ENCODE measurements around the gene ABTB2.

The ABTB2 gene

GRCh38 chr11:34259087-34259486 is 98.7 kb downstream of the ABTB2 start:
- TF ChIP-seq CTCF (IDR thresholded peaks at IDR 0.05) = no peak

DNA sequence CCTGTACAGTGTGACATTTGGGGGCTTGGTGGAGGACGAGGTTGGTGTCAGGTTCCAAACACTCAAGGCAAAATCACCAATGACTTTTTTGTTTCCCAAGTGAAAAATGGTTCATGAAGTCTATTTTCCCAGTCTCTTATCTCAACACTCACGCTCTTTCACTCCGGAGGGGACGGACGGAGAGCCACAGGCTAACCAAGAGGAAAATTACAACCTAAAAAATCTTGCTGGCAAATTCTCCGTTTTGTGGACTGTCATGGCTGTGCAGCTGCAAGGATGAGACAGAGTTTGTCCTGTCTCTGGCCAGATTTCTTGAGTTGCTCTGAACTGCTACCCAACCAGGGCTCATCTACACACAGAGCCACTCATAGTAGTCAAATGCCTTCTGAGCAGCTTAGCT is 101.2 kb downstream of the ABTB2 start:
- no peak for TF ChIP-seq CTCF (IDR thresholded peaks at IDR 0.05)

- TF ChIP-seq CTCF (IDR thresholded peaks at IDR 0.05) = no peak
Observed at GRCh38 chr11:34256150-34256549, 101.7 kb downstream of the ABTB2 start.

- TF ChIP-seq CTCF (IDR thresholded peaks at IDR 0.05) = no peak
Observed at GRCh38 chr11:34255101-34255500, 102.7 kb downstream of the ABTB2 start.

DNA sequence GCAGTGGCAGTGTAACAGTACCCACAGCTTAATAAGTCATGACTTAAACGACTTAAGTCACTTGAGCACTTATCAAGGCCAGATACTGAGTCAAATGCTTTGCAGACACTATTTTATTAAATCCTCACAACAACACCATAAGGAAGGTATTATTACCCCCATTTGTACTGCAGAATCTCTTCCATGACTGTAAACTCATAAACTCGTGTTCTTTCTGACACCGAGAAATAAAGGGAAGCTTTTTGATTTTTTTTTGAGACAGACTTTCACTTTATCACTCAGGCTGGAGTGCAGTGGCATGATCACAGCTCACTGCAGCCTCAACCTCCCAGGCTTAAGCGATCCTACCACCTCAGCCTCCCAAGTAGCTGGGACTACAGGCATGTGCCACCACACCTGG is 103.8 kb downstream of the ABTB2 start:
- TF ChIP-seq CTCF (IDR thresholded peaks at IDR 0.05) = no peak

- TF ChIP-seq CTCF (IDR thresholded peaks at IDR 0.05) = no peak
Observed at GRCh38 chr11:34252651-34253050, 105.2 kb downstream of the ABTB2 start.

- no peak for TF ChIP-seq CTCF (IDR thresholded peaks at IDR 0.05)
Observed at GRCh38 chr11:34252015-34252414, 105.8 kb downstream of the ABTB2 start.

GRCh38 chr11:34251589-34251980 is 106.2 kb downstream of the ABTB2 start:
- no peak for TF ChIP-seq CTCF (IDR thresholded peaks at IDR 0.05)
